HepG2 (cell line): ENCODE data around the gene ABCG2.

Experiments
- HES4 ChIP-seq: sonication (generic); formaldehyde crosslinking; IDR thresholded peaks from 2 replicates; pipeline ENCODE4 v1.9.0; 2021; ENCODE audit warnings: mild to moderate bottlenecking, missing genetic modification reagents, borderline replicate concordance
- JUND ChIP-seq: sonication (generic); formaldehyde crosslinking; IDR thresholded peaks from 2 replicates; pipeline ENCODE4 v1.8.0; 2022; ENCODE audit warnings: mild to moderate bottlenecking, missing genetic modification reagents
- MAFK ChIP-seq, 2 experiments: IDR thresholded peaks in 1 of 2; conservative IDR thresholded peaks in 1 of 2; 2 replicates each; pipeline ENCODE4 v1.6.1; 2011; ENCODE audit warnings: improper control_type of control experiment in 2 of 2, low read length in 2 of 2
- TRIM24 ChIP-seq: sonication (generic); formaldehyde crosslinking; IDR thresholded peaks from 2 replicates; pipeline ENCODE4 v1.8.0; 2022; ENCODE audit warnings: mild to moderate bottlenecking, missing genetic modification reagents
- ZNF253 ChIP-seq: sonication (generic); formaldehyde crosslinking; IDR thresholded peaks from 2 replicates; pipeline ENCODE4 v1.8.0; 2022; ENCODE audit warnings: mild to moderate bottlenecking, missing genetic modification reagents, borderline replicate concordance
- ZNF777 ChIP-seq: sonication (generic); formaldehyde crosslinking; IDR thresholded peaks from 2 replicates; pipeline ENCODE4 v1.4.0; 2020; ENCODE audit warnings: missing genetic modification reagents
- TF ChIP-seq, protein P1 (sequence below): IDR thresholded peaks from 2 replicates; pipeline ENCODE4 v1.6.1; 2016
- TF ChIP-seq, protein P2 (sequence below): IDR thresholded peaks from 2 replicates; pipeline ENCODE4 v1.6.1; 2016

DNA sequence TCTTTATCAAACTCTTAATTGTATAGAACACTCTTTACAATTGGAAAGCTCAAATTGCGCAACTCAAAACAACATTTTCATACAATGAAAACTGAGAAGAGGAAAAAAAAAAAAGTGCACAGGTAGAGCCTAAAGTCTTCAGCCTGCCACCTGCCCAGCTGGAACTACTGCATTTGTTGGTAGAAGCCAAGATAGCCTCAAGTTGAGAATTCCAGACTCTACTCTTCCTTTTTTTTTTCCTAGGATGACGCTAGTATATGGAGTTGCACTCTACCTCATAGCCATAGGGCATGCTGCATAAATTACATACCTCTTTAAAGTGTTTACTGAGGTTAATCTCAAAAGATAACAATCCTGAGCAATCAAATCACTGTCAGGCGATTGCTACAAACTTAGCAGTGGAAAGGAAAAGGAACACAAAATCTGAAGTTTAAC lies 13.6 kb downstream of the ABCG2 start:
- TF ChIP-seq MAFK (conservative IDR thresholded peaks at IDR 0.05 in 1 of 2, IDR thresholded peaks at IDR 0.05 in 1 of 2; ENCODE audit: low read length in 2 of 2) (no peak), HES4 (CRISPR knock-in tag) (no peak), ZNF253 (CRISPR knock-in tag) (no peak), JUND (CRISPR knock-in tag) (no peak), ZNF777 (CRISPR knock-in tag) (no peak), TRIM24 (no peak)
- TF ChIP-seq, protein P1, sequence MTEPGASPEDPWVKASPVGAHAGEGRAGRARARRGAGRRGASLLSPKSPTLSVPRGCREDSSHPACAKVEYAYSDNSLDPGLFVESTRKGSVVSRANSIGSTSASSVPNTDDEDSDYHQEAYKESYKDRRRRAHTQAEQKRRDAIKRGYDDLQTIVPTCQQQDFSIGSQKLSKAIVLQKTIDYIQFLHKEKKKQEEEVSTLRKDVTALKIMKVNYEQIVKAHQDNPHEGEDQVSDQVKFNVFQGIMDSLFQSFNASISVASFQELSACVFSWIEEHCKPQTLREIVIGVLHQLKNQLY (CRISPR knock-in tag), result no peak
- TF ChIP-seq, protein P2, sequence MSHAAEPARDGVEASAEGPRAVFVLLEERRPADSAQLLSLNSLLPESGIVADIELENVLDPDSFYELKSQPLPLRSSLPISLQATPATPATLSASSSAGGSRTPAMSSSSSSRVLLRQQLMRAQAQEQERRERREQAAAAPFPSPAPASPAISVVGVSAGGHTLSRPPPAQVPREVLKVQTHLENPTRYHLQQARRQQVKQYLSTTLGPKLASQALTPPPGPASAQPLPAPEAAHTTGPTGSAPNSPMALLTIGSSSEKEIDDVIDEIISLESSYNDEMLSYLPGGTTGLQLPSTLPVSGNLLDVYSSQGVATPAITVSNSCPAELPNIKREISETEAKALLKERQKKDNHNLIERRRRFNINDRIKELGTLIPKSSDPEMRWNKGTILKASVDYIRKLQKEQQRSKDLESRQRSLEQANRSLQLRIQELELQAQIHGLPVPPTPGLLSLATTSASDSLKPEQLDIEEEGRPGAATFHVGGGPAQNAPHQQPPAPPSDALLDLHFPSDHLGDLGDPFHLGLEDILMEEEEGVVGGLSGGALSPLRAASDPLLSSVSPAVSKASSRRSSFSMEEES (CRISPR knock-in tag), result no peak
